Measurements from ENCODE around the gene EIF2S2.

GRCh38 chr20:34104059-34104458, 8.0 kb downstream of the EIF2S2 start:
- TF ChIP-seq, protein P1, sequence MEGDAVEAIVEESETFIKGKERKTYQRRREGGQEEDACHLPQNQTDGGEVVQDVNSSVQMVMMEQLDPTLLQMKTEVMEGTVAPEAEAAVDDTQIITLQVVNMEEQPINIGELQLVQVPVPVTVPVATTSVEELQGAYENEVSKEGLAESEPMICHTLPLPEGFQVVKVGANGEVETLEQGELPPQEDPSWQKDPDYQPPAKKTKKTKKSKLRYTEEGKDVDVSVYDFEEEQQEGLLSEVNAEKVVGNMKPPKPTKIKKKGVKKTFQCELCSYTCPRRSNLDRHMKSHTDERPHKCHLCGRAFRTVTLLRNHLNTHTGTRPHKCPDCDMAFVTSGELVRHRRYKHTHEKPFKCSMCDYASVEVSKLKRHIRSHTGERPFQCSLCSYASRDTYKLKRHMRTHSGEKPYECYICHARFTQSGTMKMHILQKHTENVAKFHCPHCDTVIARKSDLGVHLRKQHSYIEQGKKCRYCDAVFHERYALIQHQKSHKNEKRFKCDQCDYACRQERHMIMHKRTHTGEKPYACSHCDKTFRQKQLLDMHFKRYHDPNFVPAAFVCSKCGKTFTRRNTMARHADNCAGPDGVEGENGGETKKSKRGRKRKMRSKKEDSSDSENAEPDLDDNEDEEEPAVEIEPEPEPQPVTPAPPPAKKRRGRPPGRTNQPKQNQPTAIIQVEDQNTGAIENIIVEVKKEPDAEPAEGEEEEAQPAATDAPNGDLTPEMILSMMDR (IDR thresholded peaks at IDR 0.05; ENCODE audit: low read depth, low read length, missing input control) = no peak
- TF ChIP-seq YY1 (IDR thresholded peaks at IDR 0.05) = no peak

Data from liver (tissue), 2 donors.